GM12892 (cell line): ENCODE results near the gene SGCD.
A peak's percentile ranks its signal among the peaks of the same experiment; 100 is the strongest.

Source experiments
- DNase-seq: peaks from one replicate; pipeline ENCODE4 v3.0.0; 2011; ENCODE audit not compliant: insufficient read length
- FAIRE-seq: peaks from 2 replicates; lab custom pipeline; 2011; peaks lifted over from hg19 to GRCh38; lab: Jason Lieb, UNC
- POLR2A ChIP-seq: IDR thresholded peaks from 2 replicates; pipeline ENCODE4 v1.6.1; 2011; ENCODE audit warnings: low read depth, low read length, control low read depth
- POLR2AphosphoS5 ChIP-seq: IDR thresholded peaks from 2 replicates; pipeline ENCODE4 v1.6.1; 2011; ENCODE audit warnings: low read depth, low read length, control low read depth
- TAF1 ChIP-seq: IDR thresholded peaks from 2 replicates; pipeline ENCODE4 v1.6.1; 2011; ENCODE audit warnings: low read depth, mild to moderate bottlenecking, control low read depth, low read length, borderline replicate concordance

Gene SGCD

GRCh38 chr5:156812959-156813358, 486.0 kb downstream of the SGCD start:
- FAIRE-seq (no peak), DNase-seq (no peak)
- TF ChIP-seq POLR2A (no peak), TAF1 (no peak), POLR2AphosphoS5 (no peak)

GRCh38 chr5:156815988-156816599, 489.1 kb downstream of the SGCD start:
- peak; percentile 70 for FAIRE-seq
- no peak for TF ChIP-seq POLR2AphosphoS5
- no peak for TF ChIP-seq TAF1
- peak; percentile 13 for DNase-seq
